Fibroblast of lung (primary cell): Measurements from ENCODE around the gene KRTAP1-5.

Experiments
- EZH2 ChIP-seq: IDR thresholded peaks from 2 replicates; pipeline ENCODE4 v1.5.1; 2012; ENCODE audit warnings: low read length, control low read depth, mild to moderate bottlenecking; ENCODE audit errors: missing control alignments
- TF ChIP-seq, protein P1 (sequence below), 2 donors: IDR thresholded peaks in 1 of 2; conservative IDR thresholded peaks in 1 of 2; 1 replicate in 1 of 2; 2 replicates in 1 of 2; pipeline ENCODE4 v1.5.1; 2011 to 2012; ENCODE audit warnings: low read length in 2 of 2, control low read depth in 1 of 2, inconsistent platforms in 1 of 2, low read depth in 1 of 2, mild to moderate bottlenecking in 1 of 2

GRCh38 chr17:41037853-41038350 is 10.9 kb upstream of the KRTAP1-5 start:
- TF ChIP-seq, protein P1, sequence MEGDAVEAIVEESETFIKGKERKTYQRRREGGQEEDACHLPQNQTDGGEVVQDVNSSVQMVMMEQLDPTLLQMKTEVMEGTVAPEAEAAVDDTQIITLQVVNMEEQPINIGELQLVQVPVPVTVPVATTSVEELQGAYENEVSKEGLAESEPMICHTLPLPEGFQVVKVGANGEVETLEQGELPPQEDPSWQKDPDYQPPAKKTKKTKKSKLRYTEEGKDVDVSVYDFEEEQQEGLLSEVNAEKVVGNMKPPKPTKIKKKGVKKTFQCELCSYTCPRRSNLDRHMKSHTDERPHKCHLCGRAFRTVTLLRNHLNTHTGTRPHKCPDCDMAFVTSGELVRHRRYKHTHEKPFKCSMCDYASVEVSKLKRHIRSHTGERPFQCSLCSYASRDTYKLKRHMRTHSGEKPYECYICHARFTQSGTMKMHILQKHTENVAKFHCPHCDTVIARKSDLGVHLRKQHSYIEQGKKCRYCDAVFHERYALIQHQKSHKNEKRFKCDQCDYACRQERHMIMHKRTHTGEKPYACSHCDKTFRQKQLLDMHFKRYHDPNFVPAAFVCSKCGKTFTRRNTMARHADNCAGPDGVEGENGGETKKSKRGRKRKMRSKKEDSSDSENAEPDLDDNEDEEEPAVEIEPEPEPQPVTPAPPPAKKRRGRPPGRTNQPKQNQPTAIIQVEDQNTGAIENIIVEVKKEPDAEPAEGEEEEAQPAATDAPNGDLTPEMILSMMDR (conservative IDR thresholded peaks at IDR 0.05 in 1 of 2, IDR thresholded peaks at IDR 0.05 in 1 of 2; ENCODE audit: low read depth in 1 of 2, low read length in 2 of 2) = no peak
- TF ChIP-seq EZH2 = no peak
